NCI-H128 (cell line): ENCODE results near the gene SCRN1.

Source experiments
- DNase-seq: peaks from one replicate; lab custom pipeline; 2025; ENCODE audit not compliant: unreplicated experiment; lab: John Stamatoyannopoulos, UW

SCRN1 gene

DNA sequence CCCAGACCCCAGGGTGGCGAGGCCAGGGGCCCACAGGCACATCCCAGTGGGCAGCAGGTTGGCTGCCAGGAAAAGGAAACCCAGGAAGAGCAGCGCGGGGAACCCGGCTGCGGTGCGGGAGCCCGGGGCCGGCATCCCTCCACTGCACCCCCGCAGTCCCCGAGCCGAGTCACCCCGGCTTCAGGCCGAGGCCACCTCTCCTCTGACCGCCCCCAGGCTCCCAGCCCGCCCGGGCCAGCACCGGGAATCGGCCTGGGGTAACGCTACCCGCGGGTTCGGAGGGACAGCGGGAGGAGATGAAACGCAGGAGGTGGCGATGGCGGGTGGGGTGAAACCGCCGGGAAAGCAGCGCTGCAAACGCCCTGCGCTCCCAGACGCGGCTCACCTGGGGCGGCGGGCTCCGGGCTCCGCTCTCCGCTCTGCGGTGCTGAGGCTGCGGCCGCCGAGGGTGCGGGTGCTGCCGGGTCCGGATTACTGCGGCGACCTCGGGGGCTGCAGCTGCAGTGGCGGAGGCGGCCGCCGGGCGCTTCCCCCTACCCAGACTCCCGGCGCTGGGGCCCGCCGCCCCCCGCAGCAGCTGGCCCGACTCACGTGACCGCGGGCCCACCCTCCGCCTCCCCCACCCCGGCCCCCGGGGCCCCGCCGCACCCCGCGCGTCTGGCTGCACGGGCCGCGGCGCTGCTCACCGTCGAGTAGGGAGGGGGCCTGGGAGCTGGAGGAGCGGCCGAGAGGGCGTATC lies at the start of gene SCRN1:
TSS of gene SCRN1 (minus strand) at position 545 of the 739 bp plus-strand sequence. CDS start 20,734 bp downstream, outside the sequence.
- DNase-seq, result no peak

GRCh38 chr7:30038196-30038980 lies 48.8 kb upstream of the SCRN1 start:
- DNase-seq, result no peak

GRCh38 chr7:30036220-30036619 lies 46.6 kb upstream of the SCRN1 start:
- DNase-seq, result no peak

- no peak for DNase-seq
Observed at GRCh38 chr7:30034501-30034900, 44.9 kb upstream of the SCRN1 start.

GRCh38 chr7:30032310-30033125 lies 42.9 kb upstream of the SCRN1 start:
- DNase-seq, result no peak

DNA sequence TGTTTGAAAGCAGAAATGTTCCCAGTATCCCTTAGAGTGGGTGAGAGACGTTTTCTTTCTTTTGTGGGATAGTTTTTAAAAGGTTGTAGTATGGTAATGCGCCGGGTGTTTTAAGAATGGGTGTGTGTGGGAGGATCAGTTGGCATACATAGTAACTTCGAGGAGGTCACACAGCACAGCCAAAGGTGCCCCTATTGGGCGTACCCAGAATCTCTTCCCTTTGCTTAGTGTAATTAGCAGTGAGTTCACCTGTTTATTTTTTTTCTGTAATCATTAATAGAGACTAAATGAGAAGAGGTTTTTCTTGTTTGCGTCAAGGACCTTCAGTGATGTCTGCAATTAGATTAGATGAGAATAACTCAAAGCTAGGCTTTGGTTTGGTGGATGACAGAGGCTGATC lies 40.1 kb upstream of the SCRN1 start:
- DNase-seq, result no peak

GRCh38 chr7:30028749-30029635 lies 39.4 kb upstream of the SCRN1 start:
- no peak for DNase-seq

GRCh38 chr7:30028216-30028748 lies 38.7 kb upstream of the SCRN1 start, which contains the start of gene PLEKHA8:
PLEKHA8 (plus strand) TSS chr7:30028412; CDS start chr7:30028763, 351 bp downstream.
- DNase-seq, result peak; percentile 79

DNA sequence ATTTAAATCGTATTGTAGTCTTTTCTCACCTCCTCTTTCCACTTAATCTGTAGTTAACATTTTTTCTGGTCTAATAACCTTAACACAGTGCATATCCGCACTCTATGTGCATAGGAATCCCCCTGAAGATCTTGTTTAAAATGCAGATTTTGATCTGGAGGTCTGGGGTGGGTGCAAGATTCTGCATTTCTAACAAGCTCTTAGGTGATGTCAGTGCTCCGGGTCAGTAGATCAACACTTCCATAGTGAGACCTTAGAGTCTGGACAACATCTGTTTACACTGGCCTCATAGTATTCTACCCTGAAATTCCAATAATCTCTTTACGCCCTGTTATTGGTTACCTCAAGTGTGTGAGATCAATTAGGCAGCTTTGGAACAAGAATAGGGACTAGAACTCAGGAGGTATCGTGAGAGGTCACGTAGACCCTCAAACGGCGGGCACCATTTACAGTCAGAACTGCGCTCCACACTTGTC lies 38.2 kb upstream of the SCRN1 start:
- no peak for DNase-seq

DNA sequence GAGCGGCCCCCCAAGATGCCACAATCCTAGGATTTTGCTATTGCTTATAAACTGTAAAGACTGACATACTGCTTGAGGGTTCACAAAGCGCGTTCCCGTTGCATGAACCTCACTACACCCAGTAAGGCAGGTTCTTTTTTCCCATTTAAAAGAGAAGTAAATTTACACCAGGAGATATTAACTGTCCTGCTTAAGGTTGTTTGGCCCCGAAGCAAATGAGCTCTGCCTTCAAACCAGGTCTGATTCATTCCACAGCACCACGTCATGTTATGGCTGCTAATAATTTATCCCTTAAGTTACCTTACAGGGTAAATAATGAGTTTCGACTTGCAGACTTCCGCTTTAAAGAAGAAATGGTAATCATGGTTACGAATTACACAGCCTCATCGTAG lies 37.5 kb upstream of the SCRN1 start:
- DNase-seq, result no peak

DNA sequence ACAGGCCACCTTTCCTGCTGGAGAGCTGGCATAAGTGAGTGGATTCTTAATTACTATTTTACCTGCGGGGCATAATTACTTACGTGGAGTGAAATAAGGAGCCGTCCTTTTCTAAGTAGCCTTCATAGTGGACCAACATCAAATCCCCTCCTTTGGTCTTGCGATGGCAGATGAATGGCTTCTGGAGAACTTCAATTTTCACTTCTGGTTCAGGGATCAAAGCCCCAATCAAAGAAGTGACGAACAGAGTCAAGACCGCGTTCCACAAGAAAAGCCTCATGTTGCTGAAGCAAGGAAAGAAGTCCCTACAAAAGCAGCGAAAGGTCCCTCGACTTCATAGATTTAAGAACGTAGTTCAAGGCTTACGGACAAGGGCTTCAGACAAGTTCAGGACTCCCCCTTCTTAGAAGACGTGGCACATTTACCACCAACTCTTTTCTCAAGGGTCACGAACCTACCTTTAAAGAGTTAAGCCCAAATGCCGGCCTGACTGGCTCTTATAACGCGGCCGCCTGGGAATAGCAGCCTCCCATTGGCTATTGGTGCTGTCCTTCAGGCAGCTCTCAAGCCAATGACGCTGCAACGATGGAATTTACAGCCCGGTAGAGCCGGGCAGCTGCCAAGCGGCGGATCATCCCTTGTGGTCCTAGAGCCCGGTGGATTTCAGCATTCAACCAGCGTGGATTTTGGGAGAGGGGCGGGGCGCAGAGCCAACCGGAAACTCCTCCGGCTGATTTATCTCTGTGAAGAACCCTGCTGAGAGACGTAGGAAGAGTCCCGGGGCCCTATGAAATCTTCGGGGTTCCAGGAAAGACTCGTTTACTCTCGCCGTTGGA lies 36.8 kb upstream of the SCRN1 start, which contains the start of gene FKBP14:
TSS of gene FKBP14 (minus strand) at position 474 of the 836 bp plus-strand sequence. CDS start at position 280, 194 bp downstream.
- DNase-seq, result peak; percentile 94

GRCh38 chr7:30023524-30023923 lies 33.9 kb upstream of the SCRN1 start:
- no peak for DNase-seq

- DNase-seq, result no peak
Observed at GRCh38 chr7:30022991-30023390, 33.4 kb upstream of the SCRN1 start.

DNA sequence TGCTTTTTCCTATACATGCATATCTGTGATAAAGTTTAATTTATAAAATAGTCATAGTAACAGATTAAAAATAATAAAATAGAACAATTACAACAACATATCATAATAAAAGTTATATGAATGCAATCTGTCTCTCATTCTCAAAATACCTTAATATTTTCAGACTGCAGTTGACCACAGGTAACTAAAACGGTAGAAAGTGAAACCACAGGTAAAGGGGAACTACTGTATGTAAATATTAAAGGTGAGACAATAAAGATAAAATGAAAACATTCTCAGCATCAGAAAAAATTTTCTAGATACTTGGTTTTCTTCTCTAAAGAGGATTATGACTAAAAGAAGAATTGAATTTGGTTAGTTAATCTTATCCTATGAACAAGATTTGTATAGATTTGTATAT lies 30.9 kb upstream of the SCRN1 start:
- DNase-seq, result no peak

DNA sequence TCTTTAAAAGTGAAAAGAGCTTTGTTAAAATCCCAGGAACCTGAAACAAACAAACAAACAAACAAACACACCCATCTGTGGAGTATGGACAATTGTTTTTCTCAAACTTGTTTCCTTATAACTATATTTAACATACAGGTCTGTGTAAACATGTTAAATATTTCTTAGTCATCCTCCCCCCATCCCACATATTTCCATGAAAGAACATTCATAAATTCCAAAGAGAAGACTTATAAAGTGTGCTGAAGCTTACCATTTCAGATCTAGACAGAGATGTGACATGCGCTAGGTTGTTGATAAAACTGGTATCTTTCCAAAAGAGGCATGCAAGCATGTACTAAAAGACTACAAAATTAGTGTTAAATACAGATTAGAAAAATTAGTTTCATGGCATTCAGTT lies 30.4 kb upstream of the SCRN1 start:
- DNase-seq, result no peak

- no peak for DNase-seq
Observed at GRCh38 chr7:30019387-30019786, 29.8 kb upstream of the SCRN1 start.

DNA sequence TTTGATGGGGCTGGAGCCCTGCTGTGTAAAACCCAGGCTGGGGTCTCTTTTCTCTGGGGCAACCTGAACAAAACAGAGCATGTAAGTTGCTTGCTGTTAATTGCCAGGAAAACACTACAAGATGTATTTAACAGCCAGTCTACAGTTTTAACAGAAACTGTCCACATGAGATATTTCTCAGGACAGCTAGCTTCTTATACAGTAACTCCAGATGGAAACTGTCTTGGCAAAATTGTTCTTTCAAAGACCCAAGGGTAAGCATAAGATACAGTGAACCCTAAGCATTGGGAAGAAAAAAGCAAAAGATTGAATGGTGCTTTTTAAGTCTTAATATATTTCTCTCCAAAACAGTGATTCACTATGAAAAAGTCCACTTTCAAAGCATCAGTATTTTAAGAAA lies 28.9 kb upstream of the SCRN1 start:
- no peak for DNase-seq

DNA sequence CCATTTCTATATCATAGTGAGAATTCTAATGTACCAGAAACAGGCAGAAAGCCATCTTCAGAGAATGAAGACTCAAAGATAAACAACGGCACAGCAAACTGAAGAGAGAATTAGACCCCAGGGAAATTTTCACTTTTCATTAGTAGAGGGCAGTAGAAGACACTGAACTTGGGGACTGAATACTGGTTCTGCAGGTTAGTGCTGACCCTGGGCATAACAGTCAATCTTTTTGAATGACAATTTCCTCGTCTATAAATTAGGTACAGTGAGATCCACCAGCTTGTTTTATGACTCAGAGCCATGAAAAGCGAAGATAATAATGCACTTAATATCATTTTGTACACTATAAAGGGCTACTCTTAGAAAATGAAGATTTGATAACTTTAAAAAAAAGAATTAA lies 23.2 kb upstream of the SCRN1 start:
- no peak for DNase-seq

- DNase-seq, result no peak
Observed at GRCh38 chr7:30010021-30010420, 20.4 kb upstream of the SCRN1 start.
